Tibial nerve (tissue), 4 donors: ENCODE measurements around the gene TPPP2.

Source experiments
- CTCF ChIP-seq, 5 experiments: fragments of 200-600 bp in 3 of 5; fragments of 450-650 bp in 2 of 5; sonication (generic) in 3 of 5; IDR thresholded peaks; one replicate each; pipeline ENCODE4 v1.5.1; 2016 to 2019; ENCODE audit warnings: antibody characterized with exemption in 5 of 5, mild to moderate bottlenecking in 3 of 5, moderate library complexity in 2 of 5
- EP300 ChIP-seq, 2 donors: sonication (generic); formaldehyde crosslinking; IDR thresholded peaks; one replicate each; pipeline ENCODE4 v1.6.1; 2017; ENCODE audit warnings: antibody characterized with exemption in 2 of 2, mild to moderate bottlenecking in 1 of 2
- POLR2A ChIP-seq, 2 donors: fragments of 450-650 bp; IDR thresholded peaks; one replicate each; pipeline ENCODE4 v1.6.1; 2017; ENCODE audit warnings: antibody characterized with exemption in 2 of 2, mild to moderate bottlenecking in 2 of 2, moderate library complexity in 2 of 2

- TF ChIP-seq CTCF (IDR thresholded peaks at IDR 0.05) (no peak), EP300 (IDR thresholded peaks at IDR 0.05) (no peak), POLR2A (IDR thresholded peaks at IDR 0.05) (no peak)
These were observed 11.2 kb upstream of the TPPP2 start for GRCh38 chr14:21018781-21019180.
